Large intestine (tissue), 3 donors: ENCODE measurements around the gene SCYL1. TPM values are rescaled to one million over a fixed set of nuclear protein-coding genes. Genes with fewer than 3 reads are reported as not detected.
A peak's percentile ranks its signal among the peaks of the same experiment; 100 is the strongest.
"Not testable (repeated sequence)": the region's sequence is repeated elsewhere in the genome, so short reads cannot be mapped to it uniquely, and the experiment has no call there.

Experiments
- DNase-seq, 2 donors: peaks; one replicate each; pipeline versions ENCODE4 v3.0.0 to v3.0.0-alpha.2; 2013
- H3K27ac ChIP-seq: one replicate; pipeline ENCODE4 v1.5.1; 2013; ENCODE audit warnings: low read length
- H3K27me3 ChIP-seq: 2 replicates; pipeline ENCODE4 v1.6.1; 2013; ENCODE audit warnings: low read length; ENCODE audit not compliant: control insufficient read depth, insufficient read depth
- H3K36me3 ChIP-seq: 2 replicates; pipeline ENCODE4 v1.6.1; 2013; ENCODE audit warnings: low read length; ENCODE audit not compliant: control insufficient read depth, insufficient read depth
- H3K4me1 ChIP-seq: one replicate; pipeline ENCODE4 v1.6.1; 2013; ENCODE audit warnings: low read length; ENCODE audit not compliant: control insufficient read depth, insufficient read depth
- H3K4me3 ChIP-seq: one replicate; pipeline ENCODE4 v1.5.1; 2013; ENCODE audit warnings: low read length
- H3K9me3 ChIP-seq: one replicate; pipeline ENCODE4 v1.6.1; 2013; ENCODE audit warnings: mild to moderate bottlenecking, low read depth, low read length, moderate library complexity; ENCODE audit not compliant: control insufficient read depth
- WGBS: methylation state at CpG from one replicate; pipeline ENCODE4 v1.1.5; 2013; ENCODE audit warnings: low lambda C conversion rate; ENCODE audit not compliant: insufficient coverage; 5-methylcytosine and 5-hydroxymethylcytosine counted together
- polyA plus RNA-seq: library from polyadenylated mRNA; unstranded; fragments of 120-200 nt; gene quantifications from one replicate; pipeline ENCODE4 v1.2.1, GENCODE V29; 2013

The SCYL1 gene
- polyA plus RNA-seq, 1 donor, result 50.7 TPM

DNA sequence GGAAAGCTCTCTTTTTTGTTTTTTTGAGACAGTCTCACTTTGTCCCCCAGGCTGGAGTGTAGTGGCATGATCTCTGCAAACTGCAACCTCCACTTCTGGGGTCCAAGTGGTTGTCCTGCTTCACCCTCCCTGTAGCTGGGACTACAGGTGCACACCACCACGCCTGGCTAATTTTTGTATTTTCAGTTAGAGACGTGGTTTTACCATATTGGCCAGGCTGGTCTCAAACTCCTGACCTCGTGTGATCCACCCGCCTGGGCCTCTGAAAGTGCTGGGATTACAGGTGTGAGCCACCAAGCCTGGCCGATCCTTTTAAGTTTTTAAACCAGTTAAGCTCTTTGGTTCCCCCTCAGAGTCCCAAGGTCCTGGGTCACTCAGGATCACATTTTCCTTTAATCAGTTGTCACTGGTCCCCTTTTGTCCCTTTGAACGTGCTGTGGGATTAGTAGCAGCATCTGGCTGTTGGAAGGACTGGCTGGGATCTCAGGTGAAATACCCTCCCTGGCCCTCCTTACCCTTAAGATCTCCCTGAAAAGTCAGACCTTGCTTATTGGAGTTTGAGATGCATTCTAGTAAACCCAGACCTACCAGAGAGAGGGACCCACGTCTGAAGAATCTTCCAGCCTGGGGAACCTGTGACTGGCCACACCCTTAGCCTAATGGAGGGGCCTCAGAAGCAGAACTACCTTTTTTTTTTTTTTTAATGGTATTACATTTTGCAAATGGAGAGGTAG is 17.9 kb upstream of the SCYL1 start:
- H3K4me3 ChIP-seq, result no peak overlapping the region
- H3K9me3 ChIP-seq, result peaks cover 25% of the 10 kb centered on the region
- peak overlapping the region; percentile 98 for H3K27ac ChIP-seq
- H3K4me1 ChIP-seq, result peaks cover 22% of the 10 kb centered on the region
- H3K36me3 ChIP-seq, result peaks cover 38% of the 10 kb centered on the region
- peak; percentile 63 to 93 for DNase-seq
- H3K27me3 ChIP-seq, result no peaks in the 10 kb centered on the region
- no CpG with 5 or more reads among the region's 7 CpGs for WGBS

DNA sequence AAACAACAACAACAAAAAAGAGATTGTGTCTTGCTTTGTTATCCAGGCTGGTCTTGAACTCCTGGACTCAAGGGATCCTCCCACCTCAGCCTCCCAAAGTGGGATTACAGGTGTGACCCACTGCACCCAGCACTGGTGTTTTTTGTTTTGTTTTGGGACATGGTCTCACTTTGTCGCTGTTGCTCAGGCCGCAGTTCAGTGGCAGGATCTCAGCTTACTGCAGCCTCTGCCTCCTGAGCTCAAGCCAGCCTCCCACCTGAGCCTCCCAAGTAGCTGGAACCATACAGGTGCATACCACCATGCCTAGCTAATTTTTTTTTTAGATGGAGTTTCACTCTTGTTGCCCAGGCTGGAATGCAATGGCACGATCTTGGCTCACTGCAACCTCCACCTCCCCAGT is 12.6 kb upstream of the SCYL1 start:
- not testable (repeated sequence) for H3K9me3 ChIP-seq, H3K27ac ChIP-seq, H3K4me1 ChIP-seq, H3K27me3 ChIP-seq, H3K4me3 ChIP-seq, H3K36me3 ChIP-seq, DNase-seq
- no CpG with 5 or more reads among the region's 3 CpGs for WGBS

DNA sequence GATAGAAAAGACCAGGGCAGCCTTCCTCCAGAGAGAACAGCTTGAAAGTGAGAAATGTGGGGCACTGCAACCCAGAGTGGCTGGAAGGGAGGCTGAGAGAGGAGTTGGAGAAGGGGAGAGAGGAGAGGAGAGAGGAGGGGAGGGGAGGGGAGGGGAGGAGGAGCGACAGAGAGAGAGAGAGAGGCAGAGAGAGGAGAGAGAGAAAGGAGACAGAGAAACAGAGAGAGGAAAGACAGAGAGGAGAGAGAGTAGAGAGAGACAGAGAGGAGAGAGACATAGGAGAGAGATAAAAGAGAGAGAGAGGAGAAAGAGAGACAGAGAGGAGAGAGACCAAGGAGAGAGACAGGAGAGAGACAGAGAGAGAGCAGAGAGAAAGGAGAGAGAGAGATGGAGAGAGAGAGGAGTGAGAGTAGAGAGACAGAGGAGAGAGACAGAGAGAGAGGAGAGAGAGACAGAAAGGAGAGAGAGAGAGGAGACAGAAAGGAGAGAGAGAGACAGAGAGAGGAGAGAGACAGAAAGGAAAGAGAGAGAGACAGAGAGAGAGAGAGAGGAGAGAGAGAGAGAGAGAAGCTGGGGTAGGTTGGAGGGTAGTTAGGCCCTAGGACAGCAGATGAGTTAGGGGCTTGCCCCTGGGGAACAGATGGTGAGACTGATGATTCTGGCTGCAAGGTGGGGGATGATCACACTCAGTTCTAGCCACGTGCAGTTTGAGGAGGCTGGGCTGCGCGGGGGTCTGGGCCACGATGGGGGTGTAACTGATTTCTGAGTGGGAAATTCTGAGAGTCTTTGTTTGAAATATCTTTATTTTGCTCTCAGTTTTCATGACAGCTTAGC is 8.5 kb upstream of the SCYL1 start:
- H3K4me1 ChIP-seq, result no peaks in the 10 kb centered on the region
- H3K36me3 ChIP-seq, result no peaks in the 10 kb centered on the region
- H3K9me3 ChIP-seq, result no peaks in the 10 kb centered on the region
- no peak for DNase-seq
- WGBS, result 37% methylated on average over 2 of the region's 5 CpGs
- H3K27ac ChIP-seq, result no peak overlapping the region
- no peak overlapping the region for H3K4me3 ChIP-seq
- no peaks in the 10 kb centered on the region for H3K27me3 ChIP-seq

DNA sequence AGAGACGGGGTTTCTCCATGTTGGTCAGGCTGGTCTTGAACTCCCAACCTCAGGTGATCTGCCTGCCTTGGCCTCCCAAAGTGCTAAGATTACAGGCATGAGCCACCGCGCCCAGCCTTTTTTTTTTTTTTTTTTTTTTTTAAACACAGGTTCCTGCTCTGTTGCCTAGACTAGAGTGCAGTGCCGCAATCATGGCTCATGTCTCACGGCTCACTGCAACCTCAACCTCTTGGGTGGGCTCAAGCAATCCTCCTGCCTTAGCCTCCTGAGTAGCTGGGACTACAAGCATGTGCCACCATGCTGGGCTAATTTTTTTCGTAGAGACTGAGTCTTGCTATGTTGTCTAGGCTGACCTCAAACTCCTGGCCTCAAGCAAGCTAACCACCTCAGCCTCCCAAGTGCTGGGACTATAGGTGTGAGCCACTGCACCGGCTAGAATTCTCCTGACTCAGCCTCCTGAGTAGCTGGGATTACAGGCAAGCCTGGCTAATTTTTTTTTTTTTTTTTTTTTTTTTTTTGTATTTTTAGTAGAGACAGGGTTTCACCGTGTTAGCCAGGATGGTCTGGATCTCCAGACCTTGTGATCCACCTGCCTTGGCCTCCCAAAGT is 5.8 kb upstream of the SCYL1 start:
- H3K9me3 ChIP-seq, H3K27ac ChIP-seq, DNase-seq, H3K36me3 ChIP-seq, H3K27me3 ChIP-seq, H3K4me3 ChIP-seq: not testable (repeated sequence)
- WGBS, result no CpG with 5 or more reads among the region's 8 CpGs
- peaks cover 15% of the 10 kb centered on the region for H3K4me1 ChIP-seq

DNA sequence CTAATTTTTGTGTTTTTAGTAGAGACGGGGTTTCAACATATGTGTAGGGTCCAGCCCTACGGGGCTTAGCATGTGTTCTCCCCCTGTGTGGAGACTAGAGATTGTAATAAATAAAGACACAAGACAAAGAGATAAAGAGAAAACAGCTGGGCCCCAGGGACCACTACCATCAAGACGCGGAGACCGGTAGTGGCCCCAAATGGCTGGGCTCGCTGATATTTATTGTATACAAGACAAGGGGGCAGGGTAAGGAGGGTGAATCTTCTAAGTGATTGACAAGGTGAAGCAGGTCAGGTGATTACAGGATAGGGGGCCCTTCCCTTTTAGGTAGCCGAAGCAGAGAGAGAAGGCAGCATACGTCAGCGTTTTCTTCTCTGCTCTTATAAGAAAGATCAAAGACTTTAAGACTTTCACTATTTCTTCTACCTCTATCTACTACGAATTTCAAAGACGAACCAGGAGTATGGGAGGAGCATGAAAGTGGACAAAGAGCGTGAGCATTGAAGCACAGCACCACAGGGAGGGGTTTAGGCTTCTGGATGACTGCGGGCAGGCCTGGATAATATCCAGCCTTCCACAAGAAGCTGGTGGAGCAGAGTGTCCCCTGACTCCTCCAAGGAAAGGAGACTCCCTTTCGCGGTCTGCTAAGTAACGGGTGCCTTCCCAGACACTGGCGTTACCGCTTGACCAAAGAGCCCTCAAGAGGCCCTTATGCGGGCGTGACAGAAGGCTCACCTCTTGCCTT is 2.9 kb upstream of the SCYL1 start:
- H3K9me3 ChIP-seq, H3K27me3 ChIP-seq, H3K36me3 ChIP-seq, H3K27ac ChIP-seq, H3K4me3 ChIP-seq: not testable (repeated sequence)
- DNase-seq, result peak in 1 of 2 donors; percentile 30
- H3K4me1 ChIP-seq, result peaks cover 28% of the 10 kb centered on the region
- no CpG with 5 or more reads among the region's 20 CpGs for WGBS

DNA sequence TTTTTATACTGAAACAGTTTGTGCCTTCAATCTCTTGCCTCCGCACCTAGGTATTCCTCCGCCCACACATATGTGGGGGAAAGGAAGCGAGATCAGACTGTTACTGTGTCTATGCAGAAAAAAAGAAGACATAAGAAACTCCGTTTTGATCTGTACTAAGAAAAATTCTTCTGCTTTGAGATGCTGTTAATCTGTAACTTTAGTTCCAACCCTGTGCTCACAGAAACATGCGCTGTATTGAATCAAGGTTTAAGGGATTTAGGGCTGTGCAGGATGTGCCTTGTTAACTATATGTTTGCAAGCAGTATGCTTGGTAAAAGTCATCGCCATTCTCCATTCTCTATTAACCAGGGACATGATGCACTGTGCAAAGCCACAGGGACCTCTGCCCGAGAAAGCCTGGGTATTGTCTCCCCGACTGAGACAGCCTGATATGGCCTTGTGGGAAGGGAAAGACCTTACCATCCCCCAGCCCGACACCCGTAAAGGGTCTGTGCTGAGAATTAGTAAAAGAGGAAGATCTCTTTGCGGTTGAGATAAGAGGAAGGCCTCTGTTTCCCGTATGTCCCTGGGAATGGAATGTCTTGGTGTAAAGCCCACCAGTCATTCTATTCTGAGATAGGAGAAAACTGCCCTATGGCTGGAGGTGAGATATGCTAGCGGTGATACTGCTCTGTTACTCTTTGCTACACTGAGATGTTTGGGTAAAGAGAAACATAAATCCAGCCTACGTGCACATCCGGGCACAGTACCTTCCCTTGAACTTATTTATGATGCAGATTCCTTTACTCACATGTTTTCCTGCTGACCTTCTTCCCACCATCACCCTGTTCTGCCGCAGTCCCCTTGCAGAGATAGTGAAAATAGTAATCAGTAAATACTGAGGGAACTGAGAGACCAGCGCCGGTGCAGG is 1.9 kb upstream of the SCYL1 start:
- H3K9me3 ChIP-seq, H3K4me3 ChIP-seq, H3K27me3 ChIP-seq: not testable (repeated sequence)
- Histone ChIP-seq H3K36me3 (peaks cover 13% of the 10 kb centered on the region), H3K27ac (peak overlapping the region; percentile 30), H3K4me1 (peaks cover 28% of the 10 kb centered on the region)
- 40% methylated on average over 1 of the region's 18 CpGs for WGBS
- DNase-seq, result peak in 1 of 2 donors; percentile 39

DNA sequence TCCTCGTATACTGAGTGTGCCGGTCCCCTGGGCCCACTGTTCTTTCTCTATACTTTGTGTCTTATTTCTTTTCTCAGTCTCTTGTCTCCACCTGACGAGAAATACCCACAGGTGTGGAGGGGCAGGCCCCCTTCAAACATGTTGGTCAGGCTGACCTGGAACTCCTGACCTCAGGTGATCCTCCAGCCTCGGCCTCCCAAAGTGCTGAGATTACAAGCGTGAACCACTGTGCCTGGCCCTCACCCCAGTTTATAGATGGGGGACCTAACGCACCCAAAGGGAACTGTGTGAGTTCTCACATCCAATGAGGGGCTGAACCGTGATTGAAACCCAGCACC is 1.3 kb upstream of the SCYL1 start:
- H3K27me3 ChIP-seq, H3K27ac ChIP-seq, H3K4me3 ChIP-seq, H3K9me3 ChIP-seq, DNase-seq: not testable (repeated sequence)
- peaks cover 13% of the 10 kb centered on the region for H3K36me3 ChIP-seq
- H3K4me1 ChIP-seq, result peaks cover 28% of the 10 kb centered on the region
- WGBS, result no CpG with 5 or more reads among the region's 7 CpGs

DNA sequence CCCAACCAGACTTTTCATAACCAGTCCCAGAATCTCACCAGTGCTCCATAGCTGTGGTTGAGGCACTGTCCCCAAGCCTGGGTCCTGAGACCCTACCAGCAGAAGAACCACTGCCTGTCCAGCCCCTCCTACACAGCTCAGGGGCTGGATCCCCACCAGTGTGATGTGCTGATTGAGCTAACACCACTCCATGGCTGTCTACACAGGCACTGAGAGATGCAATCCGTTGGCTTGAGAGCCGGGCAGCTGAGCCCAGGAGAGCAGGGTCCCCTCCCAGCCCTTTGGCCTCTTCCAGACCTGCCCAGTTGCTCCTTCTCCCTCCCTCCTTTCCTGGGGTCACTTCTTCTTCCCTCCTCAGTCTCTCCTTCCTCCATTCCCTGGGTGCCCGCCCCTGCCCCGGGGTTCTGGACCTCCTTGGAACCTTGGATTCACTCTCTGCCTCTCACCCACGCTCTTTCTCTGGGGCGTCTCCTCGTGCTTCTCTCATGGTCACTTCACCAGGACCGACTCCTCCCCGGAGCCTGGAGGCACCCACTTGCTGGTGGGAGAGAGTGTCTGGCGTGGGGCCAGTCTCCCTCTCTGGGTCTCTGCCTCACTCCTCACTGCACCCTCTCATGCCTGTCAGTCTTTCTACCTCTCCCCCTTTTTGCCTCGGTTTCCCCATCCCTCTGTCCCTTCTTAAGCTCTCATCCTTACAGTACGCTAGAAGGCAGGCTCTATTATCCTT is 706 bp upstream of the SCYL1 start:
- WGBS, result 0% methylated on average over 1 of the region's 12 CpGs
- Histone ChIP-seq H3K27me3 (no peaks in the 10 kb centered on the region), H3K4me1 (peaks cover 28% of the 10 kb centered on the region), H3K4me3 (peak overlapping the region; percentile 21), H3K36me3 (peaks cover 19% of the 10 kb centered on the region), H3K9me3 (no peaks in the 10 kb centered on the region), H3K27ac (peak overlapping the region; percentile 62)
- peak in 1 of 2 donors; percentile 70 for DNase-seq
